SK-N-SH (cell line): ENCODE data around the gene ZC3H18. TPM values are rescaled to one million over a fixed set of nuclear protein-coding genes. Genes with fewer than 3 reads are reported as not detected.

Experiments used
- CTCF ChIA-PET: fragments of 300-600, 350-600 bp; formaldehyde crosslinking; extraction: SDS; loops from one replicate; lab custom pipeline; 2021; lab: Yijun Ruan, JAX
- POLR2A ChIA-PET: fragments of 350-600 bp; sonication (Branson Sonifier 250); formaldehyde crosslinking; extraction: SDS; loops from one replicate; lab custom pipeline; 2020; ENCODE audit warnings: antibody characterized with exemption, inconsistent platforms; lab: Yijun Ruan, JAX
- DNase-seq: peaks from one replicate; pipeline ENCODE4 v3.0.0; 2012
- H2AFZ ChIP-seq: fragments of 200-600 bp; sonication (generic); 2 replicates; pipeline ENCODE4 v1.8.1; 2016; ENCODE audit warnings: antibody characterized with exemption, mild to moderate bottlenecking, low read depth
- H3F3A ChIP-seq: fragments of 200-600 bp; sonication (generic); replicated peaks from 2 replicates; pipeline ENCODE3; 2016; ENCODE audit warnings: antibody characterized with exemption, mild to moderate bottlenecking; ENCODE audit not compliant: insufficient read depth
- H3K27ac ChIP-seq, 2 experiments: fragments of 200-500 bp in 1 of 2; fragments of 200-600 bp in 1 of 2; sonication (Bioruptor generic) in 1 of 2; sonication (generic), shearing (Covaris generic) in 1 of 2; 2 replicates each; pipeline versions ENCODE4 v1.5.1 to v1.6.1; 2014 to 2016; ENCODE audit warnings: low read depth in 2 of 2, inconsistent platforms in 1 of 2, low read length in 1 of 2, mild to moderate bottlenecking in 1 of 2, mixed read lengths in 1 of 2
- H3K27me3 ChIP-seq: fragments of 200-600 bp; sonication (generic), shearing (Covaris generic); 2 replicates; pipeline ENCODE4 v1.6.1; 2016; ENCODE audit warnings: mixed run types; ENCODE audit not compliant: insufficient read depth
- H3K36me3 ChIP-seq, 2 experiments: fragments of 200-500 bp in 1 of 2; fragments of 200-600 bp in 1 of 2; sonication (Bioruptor generic) in 1 of 2; sonication (generic) in 1 of 2; replicated peaks in 1 of 2; 2 replicates each; pipeline versions ENCODE3 to v1.5.1; 2014 to 2016; ENCODE audit warnings: low read length in 1 of 2, mild to moderate bottlenecking in 1 of 2; ENCODE audit not compliant: insufficient read depth in 2 of 2, control insufficient read depth in 1 of 2
- H3K4me1 ChIP-seq, 2 experiments: fragments of 200-500 bp in 1 of 2; fragments of 200-600 bp in 1 of 2; sonication (Bioruptor generic) in 1 of 2; sonication (generic), shearing (Covaris generic) in 1 of 2; 2 replicates each; pipeline versions ENCODE4 v1.5.1 to v1.6.1; 2014 to 2016; ENCODE audit warnings: low read depth in 1 of 2, low read length in 1 of 2, mixed run types in 1 of 2; ENCODE audit not compliant: insufficient read depth in 2 of 2, control insufficient read depth in 1 of 2
- H3K4me2 ChIP-seq: fragments of 200-600 bp; sonication (generic), shearing (Covaris generic); 2 replicates; pipeline ENCODE4 v1.6.1; 2017; ENCODE audit warnings: mixed run types
- H3K4me3 ChIP-seq, 2 experiments: fragments of 200-500 bp in 1 of 2; fragments of 200-600 bp in 1 of 2; sonication (Bioruptor generic) in 1 of 2; sonication (generic), shearing (Covaris generic) in 1 of 2; 2 replicates each; pipeline versions ENCODE4 v1.5.1 to v1.8.1; 2014 to 2016; ENCODE audit warnings: low read depth in 2 of 2, inconsistent platforms in 1 of 2, low read length in 1 of 2, mild to moderate bottlenecking in 1 of 2, mixed read lengths in 1 of 2, moderate library complexity in 1 of 2
- H3K79me2 ChIP-seq: fragments of 200-600 bp; sonication (generic); 2 replicates; pipeline ENCODE4 v1.8.1; 2017; ENCODE audit warnings: mild to moderate bottlenecking; ENCODE audit not compliant: insufficient read depth
- H3K9ac ChIP-seq: fragments of 200-600 bp; sonication (generic); 2 replicates; pipeline ENCODE4 v1.6.1; 2017; ENCODE audit warnings: mixed run types
- H3K9me2 ChIP-seq: fragments of 200-600 bp; sonication (generic); 2 replicates; pipeline ENCODE4 v1.6.1; 2017; ENCODE audit warnings: mixed run types
- H3K9me3 ChIP-seq: fragments of 200-600 bp; sonication (generic); 2 replicates; pipeline ENCODE4 v1.6.1; 2017; ENCODE audit warnings: mixed run types, mild to moderate bottlenecking, moderate library complexity
- H4K20me1 ChIP-seq: fragments of 200-600 bp; sonication (generic); 2 replicates; pipeline ENCODE4 v1.6.1; 2017; ENCODE audit warnings: mild to moderate bottlenecking, mixed run types; ENCODE audit not compliant: insufficient read depth
- FOSL2 ChIP-seq: IDR thresholded peaks from 2 replicates; pipeline ENCODE4 v1.4.0; 2012; ENCODE audit warnings: low read depth, mild to moderate bottlenecking, moderate library complexity, borderline replicate concordance
- GABPA ChIP-seq: IDR thresholded peaks from 2 replicates; pipeline ENCODE4 v1.4.0; 2012; ENCODE audit warnings: low read depth, mild to moderate bottlenecking
- GATA2 ChIP-seq: sonication (generic); formaldehyde crosslinking; IDR thresholded peaks from 2 replicates; pipeline ENCODE4 v1.5.0; 2020; ENCODE audit warnings: mild to moderate bottlenecking, missing genetic modification reagents
- IRF3 ChIP-seq: fragments of 150-350 bp; IDR thresholded peaks from 2 replicates; pipeline ENCODE4 v1.6.1; 2016; ENCODE audit warnings: mild to moderate bottlenecking, low read depth, low read length
- JUND ChIP-seq: IDR thresholded peaks from 2 replicates; pipeline ENCODE4 v1.4.0; 2012
- MAX ChIP-seq: IDR thresholded peaks from 2 replicates; pipeline ENCODE4 v1.4.0; 2012; ENCODE audit warnings: low read depth
- MXI1 ChIP-seq: IDR thresholded peaks from 2 replicates; pipeline ENCODE4 v1.6.1; 2012; ENCODE audit warnings: mild to moderate bottlenecking, low read depth, low read length, improper control_type of control experiment
- RAD21 ChIP-seq: IDR thresholded peaks from 2 replicates; pipeline ENCODE4 v1.6.1; 2012; ENCODE audit warnings: mild to moderate bottlenecking, low read length
- RXRA ChIP-seq: IDR thresholded peaks from 2 replicates; pipeline ENCODE4 v1.4.0; 2012; ENCODE audit warnings: low read depth, mild to moderate bottlenecking, borderline replicate concordance
- SIN3A ChIP-seq: IDR thresholded peaks from 2 replicates; pipeline ENCODE4 v1.6.1; 2012; ENCODE audit warnings: low read depth, mild to moderate bottlenecking, low read length, moderate library complexity, borderline replicate concordance
- SMC3 ChIP-seq: IDR thresholded peaks from 2 replicates; pipeline ENCODE4 v1.6.1; 2012; ENCODE audit warnings: low read depth, low read length, improper control_type of control experiment
- TCF12 ChIP-seq: IDR thresholded peaks from 2 replicates; pipeline ENCODE4 v1.4.0; 2012
- TEAD4 ChIP-seq: IDR thresholded peaks from 2 replicates; pipeline ENCODE4 v1.4.0; 2012; ENCODE audit warnings: mild to moderate bottlenecking, borderline replicate concordance; ENCODE audit not compliant: insufficient read depth
- YY1 ChIP-seq: IDR thresholded peaks from 2 replicates; pipeline ENCODE4 v1.4.0; 2012; ENCODE audit warnings: low read depth, mild to moderate bottlenecking
- ZBTB33 ChIP-seq: IDR thresholded peaks from 2 replicates; pipeline ENCODE4 v1.4.0; 2012; ENCODE audit warnings: low read depth, borderline replicate concordance
- WGBS: methylation state at CpG from one replicate; pipeline ENCODE4 v1.1.6; 2017; ENCODE audit warnings: low lambda C conversion rate; 5-methylcytosine and 5-hydroxymethylcytosine counted together
- polyA plus RNA-seq, 3 experiments: library from polyadenylated mRNA; depleted of rRNA; stranded (reverse); fragments of >200 nt; gene quantifications; 2 replicates each; pipeline ENCODE4 v1.2.3, GENCODE V29; 2012

Gene ZC3H18
- polyA plus RNA-seq, 1 of the 3 experiments (the other 2 are of a cell fraction), result 32.7 TPM

GRCh38 chr16:88531346-88531745 lies 38.9 kb upstream of the ZC3H18 start (continued):
- TF ChIP-seq TCF12, result no peak

GRCh38 chr16:88531931-88532433 lies 38.2 kb upstream of the ZC3H18 start:
- Histone ChIP-seq H3K79me2 (no peaks in the 10 kb centered on the region), H3K4me3 (no peak overlapping the region), H3K4me1 (peaks cover 0 to 3% of the 10 kb centered on the region in 2 experiments; a peak in 1 of 4 replicates), H3K9me2 (no peaks in the 10 kb centered on the region), H3K36me3 (peaks cover 0 to 6% of the 10 kb centered on the region in 2 experiments), H3K9ac (no peak overlapping the region), H4K20me1 (0 out of 2 replicates have a peak, but pooled peaks cover 6% of the 10 kb centered on the region), H3K9me3 (no peaks in the 10 kb centered on the region), H3K27me3 (no peaks in the 10 kb centered on the region), H3K27ac (no peak overlapping the region), H3F3A (peaks cover 2% of the 10 kb centered on the region), H2AFZ (no peak overlapping the region), H3K4me2 (no peak overlapping the region)
- 93% methylated on average over 9 of the region's 34 CpGs for WGBS
- ChIA-PET CTCF (interaction anchor here (0.7 to 1.8 kb wide), 4 partner anchors 44 to 90 kb away, joined by 3 to 6 read pairs (median 4); no protein-coding TSS in a partner anchor), POLR2A (no interaction called here)
- no peak for DNase-seq
- TF ChIP-seq GATA2 (CRISPR knock-in tag) (no peak), IRF3 (no peak), TCF12 (no peak), JUND (no peak), GABPA (no peak), RAD21 (no peak), ZBTB33 (no peak), FOSL2 (no peak), TEAD4 (no peak), RXRA (no peak), YY1 (no peak), SIN3A (no peak), MAX (no peak), MXI1 (no peak), SMC3 (no peak)
